ENCODE data around the gene KDM5C.

DNA sequence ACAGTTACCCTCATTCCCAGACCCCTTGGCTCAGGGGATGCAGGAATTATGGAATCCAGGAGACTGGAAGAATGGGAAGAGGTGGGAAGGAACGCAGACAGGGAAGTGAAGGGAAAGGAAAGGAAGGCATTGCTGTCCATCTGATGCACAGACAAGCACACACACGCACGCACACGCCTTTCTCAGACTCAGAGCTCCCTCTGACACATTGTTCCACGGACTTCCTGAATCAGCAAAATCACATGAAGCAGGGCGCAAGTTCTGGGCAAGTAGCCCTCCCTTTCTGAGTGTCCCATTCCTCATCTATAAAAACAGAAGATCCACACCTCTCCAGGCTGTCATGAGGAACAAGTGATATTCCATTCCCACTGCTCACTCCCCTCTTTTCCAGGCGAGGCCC is 43.2 kb upstream of the KDM5C start:
- TF ChIP-seq, protein P1, sequence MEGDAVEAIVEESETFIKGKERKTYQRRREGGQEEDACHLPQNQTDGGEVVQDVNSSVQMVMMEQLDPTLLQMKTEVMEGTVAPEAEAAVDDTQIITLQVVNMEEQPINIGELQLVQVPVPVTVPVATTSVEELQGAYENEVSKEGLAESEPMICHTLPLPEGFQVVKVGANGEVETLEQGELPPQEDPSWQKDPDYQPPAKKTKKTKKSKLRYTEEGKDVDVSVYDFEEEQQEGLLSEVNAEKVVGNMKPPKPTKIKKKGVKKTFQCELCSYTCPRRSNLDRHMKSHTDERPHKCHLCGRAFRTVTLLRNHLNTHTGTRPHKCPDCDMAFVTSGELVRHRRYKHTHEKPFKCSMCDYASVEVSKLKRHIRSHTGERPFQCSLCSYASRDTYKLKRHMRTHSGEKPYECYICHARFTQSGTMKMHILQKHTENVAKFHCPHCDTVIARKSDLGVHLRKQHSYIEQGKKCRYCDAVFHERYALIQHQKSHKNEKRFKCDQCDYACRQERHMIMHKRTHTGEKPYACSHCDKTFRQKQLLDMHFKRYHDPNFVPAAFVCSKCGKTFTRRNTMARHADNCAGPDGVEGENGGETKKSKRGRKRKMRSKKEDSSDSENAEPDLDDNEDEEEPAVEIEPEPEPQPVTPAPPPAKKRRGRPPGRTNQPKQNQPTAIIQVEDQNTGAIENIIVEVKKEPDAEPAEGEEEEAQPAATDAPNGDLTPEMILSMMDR (IDR thresholded peaks at IDR 0.05) = no peak
- no peak for TF ChIP-seq POLR2A (IDR thresholded peaks at IDR 0.05)

Data from heart left ventricle (tissue), 13 donors.